NCI-H1694 treated with DMSO at 0.1 percent for 48 hours (cell line): ENCODE results near the gene RYR3.
A peak's percentile ranks its signal among the peaks of the same experiment; 100 is the strongest.

ENCODE experiments used
- DNase-seq: peaks from one replicate; lab custom pipeline; 2025; lab: John Stamatoyannopoulos, UW

RYR3 gene

DNA sequence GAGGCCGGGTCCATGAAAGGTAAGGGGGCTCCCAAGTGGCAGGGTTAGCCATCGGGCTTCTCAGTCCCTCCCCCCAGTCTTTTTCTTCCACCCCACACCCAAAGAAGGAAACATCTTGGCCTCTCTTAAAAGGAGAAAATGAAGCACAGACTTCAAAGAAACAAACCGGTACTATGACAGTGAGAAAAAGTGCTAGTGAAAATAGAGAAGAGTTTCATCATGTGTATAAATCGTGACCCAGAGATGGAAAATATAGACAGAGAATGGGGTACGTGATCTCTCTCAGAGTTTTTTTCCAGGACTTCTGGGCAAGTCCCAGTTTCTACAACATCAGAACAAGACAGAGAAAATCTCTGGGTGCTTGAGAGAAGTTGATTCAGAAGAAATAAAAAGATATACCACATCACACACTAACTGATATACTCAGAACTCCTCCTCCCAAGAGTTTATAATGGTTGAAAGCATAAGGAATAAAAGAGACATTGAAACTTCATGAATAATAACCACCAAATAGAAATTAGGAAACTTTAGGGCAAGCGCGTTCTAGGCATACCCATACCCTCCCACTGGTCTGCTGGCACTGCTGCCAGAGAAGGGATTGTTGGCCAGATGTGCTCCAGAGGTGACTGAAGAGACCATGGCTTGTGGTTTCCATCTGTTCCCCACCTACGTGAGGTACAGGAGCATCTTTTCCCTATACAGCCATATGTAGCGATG, 338.6 kb downstream of the RYR3 start:
- no peak for DNase-seq

DNA sequence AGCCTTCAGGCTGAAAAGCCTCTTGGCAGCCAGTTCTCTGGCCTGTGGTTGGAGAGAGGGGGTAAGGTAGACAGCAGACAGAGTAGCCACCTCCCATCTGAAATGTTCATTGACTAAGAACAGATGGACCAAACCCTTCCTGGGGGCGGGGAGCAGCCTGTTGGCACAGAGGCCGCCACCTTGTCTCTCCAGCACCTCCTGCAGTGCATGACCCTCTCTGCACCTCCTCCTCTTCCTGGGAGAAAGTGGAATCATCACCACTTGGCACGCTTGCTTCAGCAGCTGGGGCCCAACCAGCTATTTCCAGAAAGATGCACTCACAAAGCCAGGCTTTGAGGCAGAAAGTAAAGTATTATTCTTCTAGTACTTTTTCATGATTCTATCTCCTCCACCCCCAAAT, 344.1 kb downstream of the RYR3 start:
- DNase-seq: no peak

DNA sequence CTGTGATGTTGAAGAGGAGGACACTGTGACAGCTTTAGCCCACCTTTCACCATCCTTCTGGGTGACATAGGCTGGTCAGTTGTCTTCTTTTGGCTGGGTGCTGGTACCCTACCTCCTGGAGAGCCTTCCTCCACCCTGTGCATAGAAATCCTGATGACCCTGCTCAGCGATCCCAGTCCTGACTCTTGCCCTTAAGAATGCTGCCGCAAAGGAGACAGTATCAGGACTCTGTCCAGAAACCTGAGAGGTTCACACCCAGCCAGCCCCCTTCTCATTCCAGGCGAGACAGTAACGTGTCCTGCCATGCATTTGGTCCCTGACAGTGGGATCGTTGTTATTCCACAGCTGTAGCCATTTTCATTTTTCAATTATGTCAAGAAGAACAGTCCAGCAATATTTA, 344.7 kb downstream of the RYR3 start:
- no peak for DNase-seq

DNA sequence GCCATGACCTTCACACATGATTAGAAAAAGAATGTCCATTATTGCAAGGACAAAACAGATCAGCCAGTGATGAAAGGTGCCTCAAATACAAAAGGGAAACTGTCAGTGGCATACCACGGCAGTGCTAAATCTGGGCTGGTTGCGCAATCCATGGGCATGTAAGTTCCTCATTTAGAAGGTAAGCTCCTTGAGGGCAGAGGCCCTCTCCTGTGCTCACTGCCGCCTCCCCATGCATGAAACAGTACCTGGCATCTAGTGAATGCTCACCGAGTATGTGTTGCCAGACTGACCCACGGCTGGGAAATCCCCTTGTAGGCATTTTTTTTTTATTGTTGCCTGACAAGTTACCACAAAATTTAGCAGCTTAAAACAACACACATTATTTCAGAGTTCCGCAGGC, 345.4 kb downstream of the RYR3 start:
- DNase-seq: no peak

DNA sequence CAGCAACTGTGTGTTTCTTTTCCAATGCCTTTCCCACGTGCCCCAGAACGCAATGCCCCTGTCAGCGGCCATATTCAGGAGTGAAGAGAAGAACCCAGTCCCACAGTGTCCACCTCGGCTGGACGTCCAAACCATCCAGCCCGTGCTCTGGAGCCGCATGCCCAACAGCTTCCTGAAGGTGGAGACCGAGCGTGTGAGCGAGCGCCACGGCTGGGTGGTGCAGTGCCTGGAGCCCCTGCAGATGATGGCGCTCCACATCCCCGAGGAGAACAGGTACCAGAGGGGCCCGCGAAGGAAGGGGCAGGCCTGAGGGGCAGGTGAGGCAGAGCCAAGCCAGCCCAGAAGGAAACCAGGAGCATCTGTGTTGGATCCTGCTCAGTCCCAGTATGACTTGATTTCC, 349.4 kb downstream of the RYR3 start:
- no peak for DNase-seq

DNA sequence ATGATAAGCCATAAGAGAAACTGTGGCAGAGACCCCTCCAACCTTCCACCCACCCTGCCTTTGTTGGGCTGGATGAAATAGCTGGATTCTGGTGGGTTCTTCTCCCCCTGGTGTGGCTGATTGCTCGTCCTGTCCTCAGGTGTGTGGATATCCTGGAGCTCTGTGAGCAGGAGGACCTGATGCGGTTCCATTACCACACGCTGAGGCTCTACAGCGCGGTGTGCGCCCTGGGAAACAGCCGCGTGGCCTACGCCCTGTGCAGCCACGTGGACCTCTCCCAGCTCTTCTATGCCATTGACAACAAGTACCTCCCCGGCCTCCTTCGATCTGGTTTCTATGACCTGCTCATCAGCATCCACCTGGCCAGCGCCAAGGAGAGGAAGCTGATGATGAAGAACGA, 351.2 kb downstream of the RYR3 start:
- no peak for DNase-seq

DNA sequence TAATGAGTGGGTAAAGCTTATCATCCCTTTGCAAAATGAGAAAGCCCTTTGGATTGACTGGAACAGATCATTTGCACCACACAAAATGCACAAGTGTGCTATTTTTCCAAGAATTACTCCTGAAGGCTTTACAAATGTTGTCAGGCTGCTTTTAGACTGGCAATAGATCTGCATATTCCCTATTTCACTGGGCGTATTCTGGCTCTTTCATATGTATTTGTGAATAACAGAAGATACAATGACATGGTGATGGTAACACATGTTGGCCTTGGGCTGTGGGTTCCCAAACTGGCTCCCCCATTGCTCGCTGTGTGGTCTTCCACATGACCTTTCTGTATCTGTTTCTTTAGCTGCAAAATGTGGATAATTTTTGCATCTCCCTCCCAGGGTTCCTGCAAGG, 354.2 kb downstream of the RYR3 start:
- no peak for DNase-seq

DNA sequence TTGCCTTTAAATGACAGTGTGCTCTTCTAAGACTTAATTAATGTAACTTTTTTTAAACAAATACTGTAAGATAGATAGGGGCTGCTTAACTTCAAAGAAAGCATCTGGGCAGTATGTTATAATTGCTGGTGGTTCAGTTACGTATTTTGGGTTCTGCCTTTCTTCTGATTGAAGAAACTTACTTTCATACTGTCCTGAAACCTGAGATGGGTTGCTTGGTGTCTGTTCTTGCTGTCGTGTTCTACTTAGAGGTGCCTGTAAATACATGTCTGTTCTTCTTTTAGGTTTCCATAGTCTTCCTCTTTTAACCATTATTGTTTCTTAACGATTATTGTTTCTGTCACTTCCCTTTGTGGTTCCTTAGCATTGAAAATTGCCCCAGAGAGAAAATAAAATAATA, 359.8 kb downstream of the RYR3 start:
- no peak for DNase-seq

DNA sequence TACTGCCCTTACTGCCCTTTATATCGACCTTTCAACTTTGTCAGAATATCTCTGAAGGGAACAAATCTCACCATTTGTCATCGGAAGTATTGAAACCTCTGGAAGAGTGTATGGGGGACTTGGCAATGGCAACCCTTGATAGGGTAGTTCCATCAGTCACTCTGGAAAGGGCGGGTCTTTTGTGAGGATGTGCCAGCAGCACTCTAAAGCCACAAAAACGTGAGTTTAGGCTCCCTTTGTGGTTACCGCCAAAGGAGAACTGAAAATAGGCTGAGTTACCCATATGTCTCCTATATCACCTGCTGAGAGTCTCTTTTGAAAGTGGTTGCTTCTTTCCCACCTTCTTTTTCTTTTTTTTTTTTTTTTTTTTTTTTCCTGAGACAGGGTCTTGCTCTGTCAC, 360.7 kb downstream of the RYR3 start:
- no peak for DNase-seq

DNA sequence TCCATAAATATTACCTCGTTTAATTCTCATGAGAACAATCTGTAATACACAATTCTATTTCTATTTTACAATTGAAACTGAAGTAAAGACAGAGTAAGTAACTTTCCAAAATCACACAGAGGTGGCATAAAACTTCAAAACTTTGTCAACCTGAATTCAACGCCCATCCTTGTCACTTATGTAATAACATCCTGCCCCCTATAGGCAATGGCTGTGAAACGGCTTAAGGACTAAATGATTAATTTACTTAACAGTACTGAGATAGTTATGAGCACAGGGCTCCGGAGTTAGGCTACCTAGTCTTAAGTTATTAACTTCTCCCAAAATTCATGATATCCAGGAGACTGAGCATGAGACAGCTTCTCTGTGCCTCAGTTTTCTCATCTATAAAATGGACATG, 364.5 kb downstream of the RYR3 start:
- DNase-seq: no peak

DNA sequence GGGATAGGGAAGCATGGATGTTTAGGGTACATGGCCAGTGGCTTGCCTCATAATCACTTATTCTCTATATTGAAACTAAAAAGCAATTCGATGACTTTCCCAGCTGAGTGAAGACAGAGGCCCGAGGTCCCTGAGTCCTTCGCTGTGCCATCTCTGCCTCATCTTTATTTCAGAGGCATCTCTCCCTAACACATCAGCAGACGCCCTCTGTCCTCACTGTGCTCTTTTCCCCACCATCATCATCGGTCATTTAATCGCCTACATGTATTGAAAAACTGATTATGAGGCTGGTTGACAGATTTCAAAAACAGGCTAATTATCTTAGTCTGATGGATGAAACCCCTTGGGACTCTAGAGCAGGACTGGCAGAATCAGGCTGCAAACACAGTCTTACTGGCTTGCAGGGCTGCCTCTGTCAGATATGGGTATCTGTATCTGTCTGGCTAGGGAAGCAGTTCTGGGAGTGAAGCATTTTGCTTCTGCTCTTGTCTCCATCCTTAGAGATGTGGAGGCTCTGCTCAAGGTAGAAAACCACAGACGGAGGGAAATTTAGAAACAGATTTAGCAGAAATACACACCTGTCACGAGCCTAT, 366.6 kb downstream of the RYR3 start:
- DNase-seq: no peak

DNA sequence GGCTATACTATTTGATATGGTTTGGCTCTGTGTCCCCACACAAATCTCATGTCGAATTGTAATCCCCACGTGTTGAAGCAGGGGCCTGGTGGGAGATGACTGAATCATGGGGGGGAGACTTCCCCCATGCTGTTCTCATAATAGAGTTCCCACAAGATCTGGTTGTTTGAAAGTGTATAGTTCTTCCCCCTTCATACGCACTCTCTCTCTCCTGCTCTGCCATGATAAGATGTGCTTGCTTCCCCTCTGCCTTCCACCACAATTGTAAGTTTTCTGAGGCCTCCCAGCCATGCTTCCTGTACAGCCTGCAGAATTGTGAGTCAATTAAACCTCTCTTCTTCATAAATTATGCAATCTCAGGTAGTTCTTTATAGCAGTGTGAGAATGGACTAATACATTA, 367.4 kb downstream of the RYR3 start:
- DNase-seq: no peak

DNA sequence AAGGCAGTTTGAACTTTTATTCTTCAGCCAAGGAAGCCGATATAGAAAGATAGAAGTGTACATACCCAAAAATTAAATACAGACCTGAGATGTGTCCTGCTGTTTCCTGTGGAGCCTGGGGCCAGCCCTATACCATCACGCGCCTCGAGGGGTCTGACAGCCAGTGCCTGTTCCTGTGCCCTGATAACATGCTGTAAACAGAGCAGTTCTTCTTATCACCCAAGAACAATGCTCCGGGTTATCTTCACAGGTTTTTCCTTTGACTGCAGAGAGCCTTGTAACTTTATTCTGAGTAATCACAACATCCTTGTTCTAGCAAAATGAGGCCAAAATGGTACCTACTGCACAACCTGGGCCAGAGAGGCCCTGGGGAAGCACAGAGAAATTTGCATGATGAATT, 367.8 kb downstream of the RYR3 start:
- DNase-seq: no peak

DNA sequence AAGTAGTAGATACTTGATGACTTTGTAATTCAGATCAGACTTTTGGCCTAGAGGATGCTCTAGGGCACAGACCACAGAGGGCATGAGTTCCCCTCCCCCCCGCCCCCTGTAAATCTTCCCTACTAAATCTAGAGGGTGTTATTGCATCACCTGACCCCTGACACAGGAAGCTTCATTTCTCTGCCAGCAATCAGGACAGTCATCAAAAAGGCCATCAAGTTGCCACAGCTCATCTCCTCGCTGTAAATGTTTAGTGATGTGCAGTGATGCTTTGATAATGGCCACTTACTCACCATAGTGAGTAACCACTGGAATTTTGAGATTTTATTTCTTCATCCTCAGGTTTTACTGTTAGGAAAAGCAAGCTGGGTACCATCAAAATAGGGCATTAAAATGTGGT, 368.3 kb downstream of the RYR3 start:
- DNase-seq: no peak

DNA sequence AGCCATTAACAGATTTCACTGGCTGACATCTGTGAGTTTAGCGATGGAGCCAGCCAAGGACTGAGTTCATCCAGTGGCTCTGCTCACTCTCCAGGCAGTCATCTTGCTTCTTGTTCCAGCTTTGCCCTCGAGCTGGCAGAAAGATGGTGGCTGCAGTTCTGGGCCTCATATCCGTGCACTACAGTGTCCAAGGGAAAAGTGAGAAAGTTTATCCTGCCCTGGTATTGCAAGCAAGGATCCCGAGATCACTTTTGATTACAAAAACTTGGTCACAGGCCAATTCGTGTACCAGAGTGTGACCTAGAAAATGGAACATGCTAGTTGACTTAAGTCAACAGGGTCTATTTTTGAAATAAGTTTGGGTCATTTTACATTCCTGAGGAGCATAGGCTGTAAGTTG, 369.6 kb downstream of the RYR3 start:
- DNase-seq: no peak

DNA sequence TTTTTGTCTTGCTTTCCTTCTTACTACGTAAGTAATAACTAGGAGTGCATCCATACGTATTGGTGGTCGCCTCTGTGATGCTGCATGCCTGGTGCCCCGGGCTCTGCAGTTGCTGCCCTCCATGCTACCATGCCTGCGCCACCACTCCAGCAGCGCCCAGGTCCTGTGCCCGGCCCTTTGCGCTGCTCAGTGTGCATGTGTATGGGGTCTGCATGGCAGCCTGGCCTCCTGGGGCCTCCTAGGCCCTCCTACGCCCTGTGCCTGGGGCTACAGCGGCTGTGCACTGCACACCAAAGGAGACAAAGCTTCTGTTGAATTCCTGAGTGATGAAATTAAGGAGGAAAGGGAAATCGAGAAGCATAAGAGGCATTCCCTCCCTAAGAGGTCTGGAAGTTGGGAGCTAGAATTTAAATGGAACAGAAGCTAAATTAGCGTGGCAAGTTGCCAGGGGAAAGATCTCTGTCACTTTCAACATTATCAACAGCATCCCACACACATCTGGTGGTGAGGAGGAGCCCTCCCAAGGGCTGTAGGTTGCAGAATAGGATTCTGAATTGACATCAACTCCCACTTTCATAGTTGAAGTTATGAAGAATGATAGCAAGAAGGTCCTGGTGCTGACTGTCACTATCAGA, 382.5 kb downstream of the RYR3 start:
- DNase-seq: no peak

DNA sequence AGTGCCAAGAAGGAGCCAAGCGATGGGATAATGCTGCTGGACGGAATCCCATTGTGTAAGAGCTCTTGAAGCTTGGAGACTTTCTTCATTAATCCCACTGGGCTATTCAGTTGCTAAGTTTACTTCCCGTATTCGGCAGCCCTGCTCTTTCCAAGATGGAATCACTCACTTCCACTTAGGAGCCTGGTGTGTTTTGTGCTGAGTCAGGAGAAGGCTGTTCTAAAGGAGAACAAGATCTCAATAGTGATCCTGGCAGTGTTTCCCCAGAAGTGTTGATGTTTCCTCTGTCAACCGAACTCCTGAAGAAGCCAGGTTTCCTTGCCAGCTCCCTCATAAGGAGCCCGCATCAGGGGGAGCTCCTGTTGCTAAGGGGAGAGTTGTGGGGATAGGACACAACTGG, 387.4 kb downstream of the RYR3 start:
- no peak for DNase-seq

DNA sequence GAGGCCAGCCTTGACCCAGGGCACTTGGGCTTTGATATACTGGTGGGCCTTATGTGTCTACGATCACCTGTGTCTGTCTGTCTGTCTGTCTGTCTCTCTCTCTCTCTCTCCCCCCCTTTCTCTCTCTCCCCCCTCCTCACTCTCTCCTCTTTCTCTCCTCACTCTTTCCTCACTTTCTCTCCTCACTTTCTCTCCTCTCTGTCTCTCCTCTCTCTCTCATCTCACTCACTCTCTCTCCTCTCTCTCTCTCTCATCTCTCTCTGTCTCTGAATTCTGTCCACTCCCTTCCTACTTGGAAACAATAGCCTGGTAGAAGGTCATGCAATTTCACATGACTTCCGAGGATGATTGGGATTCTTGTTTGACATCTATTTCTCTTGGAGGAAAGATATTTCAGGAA, 388.4 kb downstream of the RYR3 start:
- no peak for DNase-seq

DNA sequence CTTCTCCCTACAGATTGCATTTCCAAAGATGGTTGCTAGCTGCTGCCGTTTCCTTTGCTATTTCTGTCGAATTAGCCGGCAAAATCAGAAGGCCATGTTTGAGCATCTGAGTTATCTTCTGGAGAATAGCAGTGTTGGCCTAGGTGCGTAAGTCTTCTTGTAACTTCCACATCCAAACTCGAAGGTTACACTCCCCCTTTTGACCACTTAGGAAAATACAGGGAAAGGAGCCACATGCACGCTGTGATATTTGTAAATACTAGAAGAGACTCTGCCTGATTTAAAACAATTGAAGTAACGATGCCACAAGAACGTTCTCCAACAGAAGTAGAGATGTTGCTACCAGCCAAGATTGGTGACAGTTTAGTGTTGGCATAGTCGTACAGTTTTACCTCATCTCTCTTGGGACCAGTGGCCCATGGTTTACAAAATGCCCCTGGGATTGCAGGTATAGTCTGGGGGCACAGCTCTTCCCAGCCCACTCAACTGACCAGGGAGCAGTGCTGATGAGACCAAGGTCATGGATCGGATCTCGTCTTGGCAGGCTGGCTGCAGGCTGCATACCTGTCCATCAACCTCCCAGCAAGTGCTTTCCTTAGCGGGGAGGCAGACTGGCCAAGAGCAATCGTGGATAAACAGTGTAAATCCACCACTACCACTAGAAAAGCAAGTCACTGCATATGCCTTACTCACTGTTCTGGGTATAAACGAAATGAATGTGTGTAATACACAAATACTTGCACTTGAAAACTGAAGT, 389.1 kb downstream of the RYR3 start:
- DNase-seq: no peak

DNA sequence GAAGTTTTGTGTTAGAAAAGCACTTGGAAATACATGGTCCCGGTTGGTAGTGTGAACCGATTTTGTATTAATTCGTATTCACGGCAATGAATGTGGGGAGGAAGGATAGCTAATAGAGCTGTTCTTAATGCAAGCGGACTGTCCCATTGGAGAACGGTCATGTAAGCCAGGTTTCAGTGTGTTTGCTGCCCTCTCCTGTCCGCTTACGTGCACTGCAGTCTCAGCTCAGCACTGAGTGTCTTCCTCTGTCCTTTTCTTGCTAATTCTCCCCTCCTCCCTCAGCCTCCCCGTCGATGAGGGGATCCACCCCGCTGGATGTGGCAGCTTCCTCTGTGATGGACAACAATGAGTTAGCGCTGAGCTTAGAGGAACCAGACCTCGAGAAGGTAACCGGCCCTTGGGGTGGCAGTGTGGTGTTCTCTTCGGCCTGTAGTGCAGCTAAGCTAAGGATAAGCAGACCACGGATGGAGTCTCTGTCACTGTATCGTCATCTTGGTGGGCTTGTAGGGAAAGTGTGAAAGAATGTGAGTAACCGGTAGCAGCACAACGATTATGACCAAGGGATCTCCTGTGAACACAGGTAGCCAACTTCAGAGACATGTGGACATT, 390.0 kb downstream of the RYR3 start:
- peak; percentile 20 for DNase-seq

DNA sequence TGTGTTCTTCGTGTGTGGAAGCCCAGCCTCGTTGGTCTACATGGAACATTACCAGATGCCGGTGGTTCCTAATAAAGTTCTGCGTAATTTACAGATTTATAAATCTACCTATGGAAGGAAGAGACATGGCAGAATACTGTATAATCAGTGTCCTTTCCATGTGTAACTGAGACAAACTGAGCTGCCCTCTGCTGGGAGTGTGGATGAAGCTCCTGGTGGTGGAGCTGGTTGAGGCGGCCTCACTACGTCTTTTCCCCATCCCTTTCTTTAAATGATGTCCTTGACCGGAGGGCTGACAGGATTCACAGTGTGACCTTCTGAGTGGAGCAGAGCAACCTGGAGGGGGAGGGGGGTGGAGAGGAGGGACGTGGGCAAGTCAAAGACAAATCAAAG, 390.5 kb downstream of the RYR3 start:
- no peak for DNase-seq

DNA sequence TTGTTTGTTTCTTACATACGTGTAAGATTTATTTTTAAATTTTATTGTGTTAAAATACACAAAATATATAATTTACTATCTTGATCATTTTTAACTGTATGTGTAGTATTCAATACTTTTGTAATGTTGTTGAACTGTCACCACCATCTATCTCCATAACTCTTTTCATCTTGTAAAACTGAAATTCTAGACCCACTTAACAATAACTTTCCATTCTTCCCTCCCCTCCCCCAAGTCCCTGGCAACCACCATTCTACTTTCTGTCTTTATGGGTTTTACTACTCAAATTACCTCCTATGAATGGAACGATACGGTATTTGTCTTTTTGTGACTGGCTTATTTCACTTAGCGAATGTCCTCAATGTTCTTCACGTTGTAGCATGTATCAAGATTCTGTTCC, 395.4 kb downstream of the RYR3 start:
- DNase-seq: no peak

DNA sequence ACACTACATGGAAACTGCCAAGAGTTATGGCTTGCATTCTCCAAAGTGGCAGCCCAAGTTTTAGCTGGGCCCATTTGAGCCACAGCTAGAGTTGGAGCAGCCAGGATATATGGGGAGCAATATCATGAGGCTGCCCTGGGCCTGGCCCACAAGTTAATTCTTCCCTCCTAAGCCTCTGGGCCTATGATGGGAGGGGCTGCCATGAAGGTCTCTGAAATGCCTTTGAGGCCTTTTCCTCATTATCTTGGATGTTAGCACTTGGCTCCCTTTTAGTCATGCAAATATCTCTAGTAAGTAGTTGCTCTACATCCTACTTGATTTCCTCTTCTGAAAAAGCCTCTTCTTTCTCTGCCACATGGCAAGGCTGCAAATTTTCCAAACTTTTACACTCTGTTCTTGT, 400.0 kb downstream of the RYR3 start:
- DNase-seq: no peak
